Germinal center (tissue), 1 donor: Measurements from ENCODE around the gene TSPAN12.
"Not testable (repeated sequence)": the region's sequence is repeated elsewhere in the genome, so short reads cannot be mapped to it uniquely, and the experiment has no call there.

Experiments used
- DNase-seq: peaks from one replicate; pipeline ENCODE4 v3.0.0; 2012; ENCODE audit warnings: mixed read lengths, low spot score

The TSPAN12 gene, protein sequence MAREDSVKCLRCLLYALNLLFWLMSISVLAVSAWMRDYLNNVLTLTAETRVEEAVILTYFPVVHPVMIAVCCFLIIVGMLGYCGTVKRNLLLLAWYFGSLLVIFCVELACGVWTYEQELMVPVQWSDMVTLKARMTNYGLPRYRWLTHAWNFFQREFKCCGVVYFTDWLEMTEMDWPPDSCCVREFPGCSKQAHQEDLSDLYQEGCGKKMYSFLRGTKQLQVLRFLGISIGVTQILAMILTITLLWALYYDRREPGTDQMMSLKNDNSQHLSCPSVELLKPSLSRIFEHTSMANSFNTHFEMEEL

DNA sequence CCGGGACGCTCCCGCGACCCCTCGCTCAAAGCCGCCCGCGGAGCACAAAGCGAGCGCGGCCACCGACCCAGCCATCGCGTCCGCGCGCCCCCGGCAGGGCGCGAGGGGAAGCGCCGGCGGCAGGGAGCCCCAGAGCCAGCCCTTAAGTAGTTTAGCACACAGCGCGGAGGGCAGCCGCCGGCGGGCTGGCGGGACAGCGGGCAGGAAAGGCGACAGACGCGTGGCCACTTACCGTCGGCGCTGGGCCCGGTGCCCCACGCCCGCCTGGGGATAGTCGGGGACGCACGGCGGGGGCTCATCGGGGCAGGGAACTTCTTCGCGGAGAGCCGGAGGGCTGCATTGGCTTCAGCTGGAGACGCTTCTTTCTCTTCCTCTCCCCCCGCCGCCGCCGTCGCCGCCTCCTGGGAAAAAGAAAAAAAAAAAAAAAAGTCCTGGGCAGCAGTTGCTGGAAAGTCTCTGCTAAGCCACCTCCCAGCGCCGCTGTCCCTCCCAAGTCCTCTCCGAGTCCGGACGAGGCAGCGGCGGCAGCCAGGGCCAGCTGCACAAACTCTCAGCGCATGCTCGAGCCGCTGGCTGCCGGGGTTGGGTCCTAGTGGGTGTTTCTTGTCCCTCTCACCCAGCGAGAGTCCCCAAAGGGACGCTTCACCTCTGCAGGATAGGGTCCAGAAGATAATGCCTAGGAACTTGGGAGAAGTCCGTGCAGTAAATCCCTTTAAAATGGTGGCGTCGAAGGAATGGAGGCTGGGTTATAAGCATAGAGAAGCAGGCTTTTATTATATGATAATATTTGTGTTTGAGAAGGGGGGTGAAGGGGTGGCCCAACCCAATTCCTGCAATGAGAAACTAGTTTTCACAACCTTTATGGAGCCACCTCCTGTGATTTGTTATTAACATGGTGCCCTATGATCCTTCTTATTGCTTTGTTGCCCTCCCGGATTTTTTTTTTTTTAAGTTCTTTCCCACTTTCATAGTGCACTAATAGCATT is at the start of gene TSPAN12:
Gene TSPAN12 (minus strand): TSS at position 557 of the 986 bp plus-strand sequence. CDS start 1,381 bp downstream, outside the sequence.
- peak; percentile 78 for DNase-seq

DNA sequence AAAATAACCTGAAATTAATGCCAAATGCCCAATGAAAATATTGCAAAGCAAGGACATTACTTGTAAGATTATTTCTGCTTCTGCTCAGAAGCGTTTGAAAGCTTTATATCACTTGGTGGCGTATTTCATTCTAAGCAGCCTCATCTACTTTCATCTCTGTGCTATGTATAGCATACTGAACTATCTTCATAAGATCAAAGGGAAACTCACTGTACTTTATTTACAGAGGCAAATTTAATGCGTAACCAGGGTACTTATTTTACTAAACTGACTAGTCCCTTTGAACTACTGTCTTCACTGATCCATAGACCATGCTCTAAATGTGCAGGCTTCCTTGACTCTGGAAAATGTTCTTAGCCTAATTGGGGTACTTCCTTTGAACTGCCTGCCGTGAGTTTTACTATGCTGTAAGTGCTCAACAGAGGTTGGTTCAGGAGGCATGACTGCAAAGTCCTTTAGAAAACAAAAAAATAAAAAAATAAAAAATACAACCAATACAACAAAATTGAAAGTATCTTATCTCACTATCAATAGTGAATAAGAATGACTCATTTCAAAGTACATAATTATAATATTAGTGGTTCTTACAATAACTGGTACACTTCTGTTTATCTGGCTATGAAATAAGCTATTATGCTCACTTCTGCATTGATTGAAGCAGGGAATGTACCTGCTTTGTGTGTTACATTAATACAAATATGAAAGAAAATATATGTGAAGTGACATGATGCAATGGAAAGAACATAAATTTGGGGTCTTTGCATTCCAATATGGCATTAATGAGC is 41.0 kb upstream of the TSPAN12 start:
- DNase-seq, result no peak

DNA sequence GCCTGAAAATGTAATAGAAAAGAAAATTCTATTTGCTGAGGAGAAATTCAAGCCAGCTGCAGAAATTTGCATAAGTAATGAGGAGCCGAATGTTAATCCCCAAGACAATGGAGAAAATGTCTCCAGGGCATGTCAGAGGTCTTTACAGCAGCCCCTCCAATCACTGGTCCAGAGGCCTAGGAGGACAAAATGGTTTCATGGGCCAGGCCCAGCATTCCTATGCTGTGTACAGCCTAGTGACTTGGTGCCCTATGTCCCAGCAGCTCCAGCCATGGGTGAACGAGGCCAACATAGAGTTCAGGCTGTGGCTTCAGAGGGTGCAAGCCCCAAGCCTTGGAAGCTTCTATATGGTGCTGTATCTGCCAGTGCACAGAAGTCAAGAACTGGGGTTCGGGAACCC is 37.3 kb upstream of the TSPAN12 start:
- not testable (repeated sequence) for DNase-seq

DNA sequence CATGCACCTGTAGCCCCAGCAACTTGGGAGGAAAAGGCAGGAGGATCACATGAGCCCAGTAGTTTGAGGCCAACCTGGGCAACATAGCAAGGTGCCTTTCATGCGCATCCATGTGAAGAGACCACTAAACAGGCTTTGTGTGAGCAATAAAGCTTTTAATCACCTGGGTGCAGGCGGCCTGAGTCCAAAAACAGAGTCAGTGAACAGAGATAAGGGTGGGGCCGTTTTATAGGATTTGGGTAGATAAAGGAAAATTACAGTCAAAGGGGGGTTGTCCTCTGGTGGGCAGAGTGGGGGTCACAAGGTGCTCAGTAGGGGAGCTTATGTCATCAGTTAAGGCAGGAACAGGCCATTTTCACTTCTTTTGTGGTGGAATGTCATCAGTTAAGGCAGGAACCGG is 27.7 kb upstream of the TSPAN12 start:
- DNase-seq, result not testable (repeated sequence)

DNA sequence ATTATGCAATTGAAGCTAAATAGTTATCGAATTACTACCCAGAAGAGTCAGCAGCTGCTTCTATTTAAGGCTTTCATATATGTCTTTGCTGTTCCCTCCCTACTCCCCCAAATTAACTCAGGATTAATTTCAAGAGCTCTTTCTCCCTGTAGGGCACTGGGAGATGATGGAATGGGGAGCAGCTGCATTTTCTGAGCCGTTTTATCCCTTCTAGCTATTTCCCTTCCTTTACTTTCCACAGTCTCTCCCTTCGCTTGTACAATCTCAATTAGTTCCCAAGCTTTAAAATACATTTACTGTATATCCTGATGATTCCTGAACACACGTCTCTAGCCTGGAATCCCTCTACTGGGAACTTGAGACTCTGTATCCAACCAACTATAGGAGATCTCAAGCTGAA is 19.8 kb upstream of the TSPAN12 start:
- no peak for DNase-seq

DNA sequence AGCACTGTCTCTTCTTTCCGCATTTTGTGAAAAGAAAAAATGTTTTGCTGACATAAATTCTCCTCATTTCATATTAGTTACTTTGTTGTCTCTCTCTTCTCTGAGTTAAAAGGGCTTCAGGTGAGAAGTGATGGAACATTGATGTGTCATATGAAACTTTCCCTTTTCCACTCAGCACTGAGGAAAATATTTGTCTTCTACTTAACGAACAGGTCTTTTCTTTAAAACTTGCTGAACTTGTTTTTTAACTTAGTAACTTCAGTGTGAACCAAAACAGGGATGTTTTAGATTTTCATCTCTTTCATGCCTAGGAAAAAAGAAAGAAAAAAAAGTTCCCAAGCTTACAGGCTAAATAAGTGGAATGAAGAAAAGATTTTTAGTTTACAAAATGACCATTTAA is 19.0 kb upstream of the TSPAN12 start:
- DNase-seq, result no peak

DNA sequence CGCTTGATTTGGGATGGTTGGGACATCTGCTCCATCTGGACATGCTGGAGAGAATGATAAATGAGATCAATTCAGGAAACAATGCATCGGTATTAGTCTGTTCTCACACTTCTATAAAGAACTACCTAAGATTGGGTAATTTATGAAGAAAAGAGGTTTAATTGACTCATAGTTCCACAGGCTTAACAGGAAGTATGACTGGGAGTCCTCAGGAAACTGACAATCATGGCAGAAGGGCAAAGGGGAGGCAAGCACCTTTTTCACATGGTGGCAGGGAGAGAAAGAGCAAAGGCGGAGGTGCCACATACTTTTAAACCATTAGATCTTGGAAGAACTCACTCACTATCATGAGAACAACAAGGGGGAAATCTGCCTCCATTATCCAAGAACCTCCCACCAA is 16.8 kb upstream of the TSPAN12 start:
- no peak for DNase-seq

DNA sequence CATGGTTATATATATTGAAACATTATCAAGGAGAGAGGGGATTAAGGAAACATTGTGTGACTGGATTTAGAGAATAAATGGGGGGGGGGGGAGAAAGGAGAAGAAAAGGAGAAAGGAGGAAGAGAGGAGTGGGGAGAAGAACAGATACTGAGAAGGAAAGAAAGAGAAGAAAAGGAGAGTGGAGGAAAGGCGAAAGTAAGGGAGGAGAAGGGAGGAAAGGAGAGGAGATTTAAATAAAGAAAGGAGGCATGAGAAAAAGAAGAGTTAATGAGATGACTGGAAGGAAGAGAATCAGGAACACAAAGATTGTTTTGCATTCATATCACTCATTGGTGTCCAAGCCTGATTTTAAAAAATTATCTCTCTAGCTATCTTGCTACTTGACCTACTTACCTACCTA is 16.1 kb upstream of the TSPAN12 start:
- DNase-seq, result no peak

DNA sequence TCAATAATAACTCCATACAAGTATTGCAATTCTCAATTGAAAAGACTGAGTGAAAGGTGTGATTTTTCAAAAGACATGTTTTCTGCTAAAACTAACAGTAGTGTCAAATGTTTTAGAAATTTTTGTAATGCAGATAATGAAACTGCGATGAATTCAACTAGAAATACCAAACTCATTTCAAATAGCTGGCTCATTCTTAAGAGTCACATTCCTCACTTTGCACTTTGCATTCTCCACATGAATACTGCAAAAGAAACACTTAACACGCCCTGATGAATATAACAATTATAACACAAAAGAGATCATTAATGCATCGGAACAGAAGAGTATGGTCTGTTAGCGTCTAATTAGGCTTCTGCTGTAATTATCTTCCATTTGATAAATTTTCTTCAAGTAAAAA is 15.5 kb upstream of the TSPAN12 start:
- DNase-seq, result no peak

DNA sequence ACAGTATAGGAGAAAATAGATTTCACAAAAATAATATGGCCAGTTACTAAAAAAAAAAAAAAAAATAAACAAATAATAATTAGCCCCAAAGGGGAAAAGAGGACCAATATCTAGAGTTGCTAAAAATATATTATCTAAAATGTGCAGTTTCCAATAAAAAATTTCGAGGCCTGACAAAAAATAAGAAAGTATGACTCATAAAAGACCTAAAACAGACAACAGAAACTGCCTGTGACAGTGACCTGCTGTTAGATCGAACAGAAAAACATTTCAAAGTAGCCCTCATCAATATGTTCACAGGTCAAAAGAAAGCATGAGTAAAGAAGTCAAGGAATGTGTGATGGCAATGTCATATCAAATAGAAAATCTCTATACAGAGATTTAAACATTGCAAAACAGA is 11.8 kb upstream of the TSPAN12 start:
- DNase-seq, result no peak

DNA sequence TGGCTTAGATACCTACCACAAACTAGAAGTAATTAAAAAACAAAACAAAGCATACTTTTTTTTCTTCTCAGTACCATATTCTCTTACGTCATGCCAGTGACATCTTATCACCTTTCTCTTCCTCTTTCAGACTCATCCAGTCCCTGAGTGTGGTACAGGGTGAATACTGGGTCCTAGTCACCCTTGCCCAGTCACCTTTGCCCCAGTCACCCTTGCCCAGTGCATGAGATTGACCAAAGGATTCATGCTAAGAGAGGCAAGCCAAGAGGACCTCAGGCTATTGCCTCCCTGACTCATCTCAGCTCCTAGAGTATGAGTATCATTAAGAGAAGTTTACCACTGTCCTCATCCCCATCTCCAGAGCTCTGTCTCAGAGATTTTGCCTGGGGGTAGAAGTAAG is 10.0 kb upstream of the TSPAN12 start:
- DNase-seq, result no peak

DNA sequence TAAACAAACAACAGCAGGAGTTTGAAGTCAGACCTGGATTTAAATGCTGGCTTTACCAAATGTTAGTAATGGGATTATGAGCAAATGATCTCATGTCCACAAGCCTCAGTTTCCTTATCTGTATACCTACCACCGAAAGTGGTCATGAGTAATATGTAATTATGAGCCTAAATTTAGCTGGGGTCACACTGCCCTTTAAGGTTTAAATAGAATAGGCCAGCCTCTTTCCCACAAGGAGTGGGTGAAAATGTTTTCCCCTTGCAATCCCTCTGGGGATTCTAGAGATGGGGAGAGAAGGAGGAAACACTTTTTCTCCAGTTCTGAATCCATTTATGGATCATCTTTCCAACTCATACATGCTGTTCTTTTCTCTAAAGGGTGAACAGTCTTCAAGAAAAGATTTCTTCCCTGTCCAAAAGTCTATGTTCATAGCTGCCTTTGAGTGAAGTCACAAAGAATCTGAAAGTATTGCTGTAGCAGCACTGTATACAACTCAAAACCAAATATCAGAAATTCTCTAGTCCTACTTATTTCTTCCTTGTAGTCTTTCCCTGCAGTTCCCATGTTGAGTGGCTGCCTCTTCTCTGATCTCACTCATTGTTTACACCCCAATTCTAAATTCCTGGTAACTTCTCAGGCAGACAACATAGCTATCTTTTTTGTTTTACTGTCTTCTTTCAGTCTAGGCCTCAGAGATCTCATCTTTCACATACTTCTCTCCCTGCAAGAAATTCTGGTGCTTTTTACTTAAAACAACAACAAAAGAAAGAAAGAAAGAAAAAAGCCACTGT is 7.4 kb upstream of the TSPAN12 start:
- DNase-seq, result no peak

DNA sequence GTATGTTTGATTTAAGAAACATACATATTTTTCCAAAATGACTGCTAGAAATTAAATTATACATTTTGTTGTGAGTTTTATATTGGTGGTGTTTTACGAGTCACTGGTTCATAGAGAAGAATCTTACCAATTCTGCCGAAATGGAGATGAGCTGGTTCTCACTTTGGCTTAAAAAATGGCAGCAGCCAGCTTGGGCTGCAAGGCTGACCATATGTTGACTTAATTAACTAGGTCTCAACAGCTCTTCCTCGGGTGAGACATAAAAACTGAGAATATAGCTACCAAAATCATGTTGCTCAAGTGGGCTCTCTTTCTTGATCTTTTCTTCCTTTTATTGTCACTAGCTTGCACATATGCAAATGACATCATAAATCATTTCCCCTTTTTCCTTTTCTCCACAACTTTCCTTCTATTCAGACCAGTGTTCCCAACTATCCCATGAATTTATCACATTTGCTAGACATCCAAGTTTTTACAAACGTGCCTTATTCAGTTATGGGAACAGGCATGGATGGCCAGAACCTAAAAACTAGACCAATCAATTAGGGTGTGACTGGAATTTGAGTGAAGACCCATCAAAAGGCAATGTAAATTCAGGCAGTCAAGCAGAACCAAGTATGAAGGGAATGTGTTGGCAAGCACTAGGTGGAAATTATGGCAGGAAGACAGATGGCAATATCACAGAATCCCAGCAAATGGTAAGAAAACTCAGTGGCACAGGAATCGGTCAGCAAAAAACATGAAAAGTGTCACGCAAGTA is 6.4 kb upstream of the TSPAN12 start:
- no peak for DNase-seq

DNA sequence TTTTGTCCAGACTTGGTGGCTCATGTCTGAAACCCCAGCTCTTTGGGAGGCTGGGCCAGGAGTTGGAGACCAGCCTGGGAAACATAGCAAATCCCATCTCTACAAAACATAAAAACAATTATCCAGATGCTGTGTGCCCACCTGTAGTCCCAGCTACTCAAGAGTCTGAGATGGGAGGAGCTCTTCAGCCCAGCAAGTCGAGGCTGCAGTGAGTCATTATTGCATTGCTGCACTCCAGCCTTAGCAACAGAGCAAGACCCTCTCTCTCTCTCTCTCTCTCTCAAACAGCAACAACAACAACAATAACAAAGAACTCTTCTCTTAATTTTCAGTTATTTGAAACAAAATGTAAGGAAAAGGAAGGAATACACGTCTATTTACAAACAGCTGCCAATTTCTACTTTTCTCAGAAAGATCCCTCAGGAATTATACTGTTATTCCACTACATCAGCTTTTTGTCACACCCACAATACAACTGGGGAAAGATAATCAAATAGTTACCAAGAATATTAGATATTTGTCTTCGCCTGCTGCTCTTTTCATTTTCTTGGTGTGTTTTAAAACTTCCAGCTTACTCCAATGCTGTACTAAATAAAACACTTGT is 5.1 kb upstream of the TSPAN12 start:
- DNase-seq, result no peak

DNA sequence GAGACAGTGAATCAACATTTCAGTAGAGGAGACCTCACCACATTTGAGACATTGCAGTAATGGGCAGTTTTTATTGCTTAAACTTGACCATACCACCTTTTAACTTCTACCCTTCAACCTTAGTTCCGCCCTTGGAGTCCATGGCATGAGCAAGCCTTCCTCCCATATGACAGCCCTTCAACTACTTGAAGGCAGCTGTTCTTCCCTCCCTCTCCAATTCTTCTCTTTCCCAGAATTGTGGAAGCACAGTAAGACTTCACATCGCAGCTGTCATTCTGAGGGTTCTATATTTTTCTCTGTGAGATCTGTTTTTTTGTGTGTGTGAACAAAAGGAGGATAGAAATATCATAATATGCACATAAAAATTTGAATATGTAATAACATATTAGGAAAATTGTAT is 2.2 kb upstream of the TSPAN12 start:
- DNase-seq, result no peak

DNA sequence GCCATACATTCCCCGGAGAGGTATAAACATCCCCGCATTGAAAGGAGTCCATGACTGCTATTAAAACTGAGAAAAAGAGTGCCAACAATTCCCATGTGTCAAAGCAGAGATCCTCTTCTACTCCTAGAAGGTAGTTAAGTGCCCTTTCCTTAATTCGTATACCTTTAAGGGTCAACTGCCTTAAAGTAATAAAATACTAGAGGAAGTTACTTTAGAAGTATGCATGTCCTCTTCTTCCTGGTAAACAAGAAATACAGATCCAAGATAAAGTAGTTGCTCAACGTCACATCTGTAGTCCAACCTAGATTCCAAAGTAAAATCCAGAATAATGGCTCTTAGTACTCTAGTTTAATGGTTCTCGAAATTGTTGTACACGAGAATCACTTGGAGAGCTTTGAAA is 1.5 kb upstream of the TSPAN12 start:
- no peak for DNase-seq

DNA sequence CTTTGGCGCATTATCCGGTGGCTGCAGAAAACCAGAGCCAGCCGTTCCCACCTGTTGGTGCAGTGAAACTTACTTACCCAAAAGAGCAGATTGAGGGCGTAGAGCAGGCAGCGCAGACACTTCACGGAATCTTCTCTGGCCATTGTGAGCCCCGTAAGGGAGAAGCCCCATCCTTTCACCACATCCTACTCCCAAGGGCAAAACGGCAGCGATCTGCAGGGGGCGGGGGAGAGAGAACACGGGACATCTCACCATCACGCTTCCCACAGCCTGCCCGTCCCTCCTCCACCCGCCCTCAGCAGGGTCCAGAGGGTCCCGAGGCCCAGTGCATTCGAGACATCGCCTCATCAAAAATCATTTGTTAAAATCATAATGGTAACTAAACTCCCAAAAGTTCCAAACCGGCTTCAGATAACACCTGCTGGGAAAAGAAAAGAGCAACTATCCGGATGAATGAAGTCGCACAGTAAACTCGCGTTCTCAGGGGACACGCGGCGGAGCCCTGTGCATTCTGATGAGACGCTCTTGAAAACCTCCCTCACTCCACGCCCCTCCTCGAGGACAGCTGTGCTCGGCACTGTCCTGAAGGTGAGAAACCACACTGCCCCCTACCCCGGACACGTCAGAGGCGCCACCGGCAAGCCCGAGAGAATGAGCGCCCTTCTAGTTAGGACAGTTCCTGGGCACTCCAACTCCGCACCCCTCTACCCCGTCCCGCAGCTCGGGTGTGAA is 1.2 kb downstream of the TSPAN12 start:
- DNase-seq, result peak; percentile 14

DNA sequence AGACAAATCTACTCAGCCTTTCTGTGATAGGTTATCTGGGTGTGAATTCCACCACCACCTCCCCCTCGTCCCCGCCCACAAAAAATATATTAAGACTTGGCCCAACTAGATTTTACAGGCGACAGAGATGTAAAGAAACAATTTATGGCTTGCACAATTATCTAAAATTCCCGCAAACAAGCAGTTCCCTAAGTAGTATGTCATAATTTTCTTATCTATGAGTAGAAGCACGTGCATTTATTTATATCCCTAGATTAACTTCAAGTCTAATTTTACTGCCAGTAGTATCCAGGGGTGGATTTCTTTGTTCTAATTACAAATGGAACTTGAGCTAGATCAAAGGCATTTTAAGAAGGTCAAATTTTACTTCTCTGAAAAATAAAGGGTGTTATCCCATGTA is 1.7 kb downstream of the TSPAN12 start:
- no peak for DNase-seq

DNA sequence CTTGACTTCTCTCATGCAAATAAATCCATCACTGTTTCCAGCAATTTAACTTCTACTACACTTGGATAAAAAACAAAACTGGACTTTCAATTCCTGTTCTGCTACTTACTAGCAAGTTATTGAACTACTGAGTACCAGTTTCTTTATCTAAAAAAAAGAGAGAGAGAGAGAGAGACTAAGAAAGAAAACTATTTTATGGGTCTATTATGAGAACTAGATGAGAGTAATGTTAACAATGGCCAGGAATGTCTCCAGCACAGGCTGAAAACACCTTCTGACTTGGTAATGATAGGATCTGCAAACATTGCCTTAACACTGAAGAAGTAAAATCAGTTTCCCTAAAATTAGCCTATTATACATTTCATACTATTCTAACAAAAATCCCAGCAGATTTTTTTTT is 5.2 kb downstream of the TSPAN12 start:
- DNase-seq, result no peak

DNA sequence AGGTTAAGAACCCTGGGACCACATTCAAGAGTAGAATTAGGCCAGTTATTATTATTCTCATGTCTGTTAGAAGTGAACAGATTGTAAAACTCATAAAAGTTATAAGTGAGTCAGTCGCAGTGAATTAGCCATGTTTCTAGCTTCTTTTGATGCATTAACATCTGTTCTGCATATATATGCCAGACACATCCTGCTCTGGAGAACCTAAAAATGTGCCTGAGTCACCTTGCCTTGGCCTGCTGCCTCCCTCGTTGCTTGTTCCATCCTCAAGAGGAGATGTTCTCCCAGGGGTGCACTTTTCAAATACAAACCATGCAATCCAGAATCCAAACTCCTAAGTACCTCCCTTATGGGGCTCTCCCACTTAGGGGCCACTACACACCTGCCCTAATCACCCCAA is 14.8 kb downstream of the TSPAN12 start:
- DNase-seq, result no peak
